D341Med (cell line): Measurements from ENCODE around the gene TTLL3.
"Not testable (repeated sequence)": the region's sequence is repeated elsewhere in the genome, so short reads cannot be mapped to it uniquely, and the experiment has no call there.

Experiments
- DNase-seq: peaks from one replicate; pipeline ENCODE4 v3.0.0; 2012; ENCODE audit warnings: low spot score

Gene TTLL3, protein sequence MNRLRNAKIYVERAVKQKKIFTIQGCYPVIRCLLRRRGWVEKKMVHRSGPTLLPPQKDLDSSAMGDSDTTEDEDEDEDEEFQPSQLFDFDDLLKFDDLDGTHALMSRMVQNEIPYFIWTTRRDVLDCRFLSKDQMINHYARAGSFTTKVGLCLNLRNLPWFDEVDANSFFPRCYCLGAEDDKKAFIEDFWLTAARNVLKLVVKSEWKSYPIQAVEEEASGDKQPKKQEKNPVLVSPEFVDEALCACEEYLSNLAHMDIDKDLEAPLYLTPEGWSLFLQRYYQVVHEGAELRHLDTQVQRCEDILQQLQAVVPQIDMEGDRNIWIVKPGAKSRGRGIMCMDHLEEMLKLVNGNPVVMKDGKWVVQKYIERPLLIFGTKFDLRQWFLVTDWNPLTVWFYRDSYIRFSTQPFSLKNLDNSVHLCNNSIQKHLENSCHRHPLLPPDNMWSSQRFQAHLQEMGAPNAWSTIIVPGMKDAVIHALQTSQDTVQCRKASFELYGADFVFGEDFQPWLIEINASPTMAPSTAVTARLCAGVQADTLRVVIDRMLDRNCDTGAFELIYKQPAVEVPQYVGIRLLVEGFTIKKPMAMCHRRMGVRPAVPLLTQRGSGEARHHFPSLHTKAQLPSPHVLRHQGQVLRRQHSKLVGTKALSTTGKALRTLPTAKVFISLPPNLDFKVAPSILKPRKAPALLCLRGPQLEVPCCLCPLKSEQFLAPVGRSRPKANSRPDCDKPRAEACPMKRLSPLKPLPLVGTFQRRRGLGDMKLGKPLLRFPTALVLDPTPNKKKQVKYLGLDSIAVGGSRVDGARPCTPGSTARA

DNA sequence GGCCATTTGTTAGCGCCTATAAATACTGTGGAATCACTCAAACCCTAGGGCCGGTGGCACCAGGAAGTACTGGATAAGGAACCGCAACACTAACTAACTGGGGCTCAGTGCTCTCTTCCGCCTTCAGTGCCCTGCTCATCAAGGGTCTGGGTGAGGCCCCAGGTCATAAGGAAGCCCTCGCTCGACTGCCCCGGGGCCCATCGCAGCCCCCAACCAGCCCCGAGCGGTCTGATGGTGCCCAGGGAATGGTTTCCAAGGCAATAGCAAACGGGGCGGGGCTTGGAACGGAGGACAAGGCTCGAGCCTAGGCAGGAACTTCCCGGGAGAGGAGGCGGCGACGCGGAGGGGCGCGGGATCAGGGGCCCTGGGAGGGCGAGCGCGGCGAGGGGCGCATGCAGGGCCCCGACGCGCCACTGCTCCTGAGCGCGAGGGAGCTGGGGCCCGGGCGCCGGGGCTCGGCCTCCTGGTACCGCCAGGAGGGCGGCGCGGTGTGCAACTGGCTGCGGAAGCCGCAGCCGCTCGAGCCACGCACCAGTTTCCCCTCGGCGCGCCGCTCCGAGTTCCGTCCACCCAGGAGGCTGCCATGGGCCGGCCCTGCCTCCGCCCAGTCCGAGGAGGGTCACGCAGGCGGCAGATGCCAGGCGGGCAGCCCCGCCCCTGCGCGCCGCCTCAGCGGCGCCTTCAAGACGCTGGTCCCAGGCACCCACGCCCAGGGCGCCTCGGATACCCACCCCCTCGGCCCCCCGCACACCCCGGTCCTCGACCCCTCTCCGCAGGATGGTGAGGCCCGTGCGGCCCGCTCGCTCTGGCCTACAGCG, at the start of gene TTLL3:
Gene TTLL3, plus strand, starts transcription at position 648 of the 818 bp plus-strand sequence. CDS start 400 bp downstream, outside the sequence.
- DNase-seq, result peak; percentile 88

DNA sequence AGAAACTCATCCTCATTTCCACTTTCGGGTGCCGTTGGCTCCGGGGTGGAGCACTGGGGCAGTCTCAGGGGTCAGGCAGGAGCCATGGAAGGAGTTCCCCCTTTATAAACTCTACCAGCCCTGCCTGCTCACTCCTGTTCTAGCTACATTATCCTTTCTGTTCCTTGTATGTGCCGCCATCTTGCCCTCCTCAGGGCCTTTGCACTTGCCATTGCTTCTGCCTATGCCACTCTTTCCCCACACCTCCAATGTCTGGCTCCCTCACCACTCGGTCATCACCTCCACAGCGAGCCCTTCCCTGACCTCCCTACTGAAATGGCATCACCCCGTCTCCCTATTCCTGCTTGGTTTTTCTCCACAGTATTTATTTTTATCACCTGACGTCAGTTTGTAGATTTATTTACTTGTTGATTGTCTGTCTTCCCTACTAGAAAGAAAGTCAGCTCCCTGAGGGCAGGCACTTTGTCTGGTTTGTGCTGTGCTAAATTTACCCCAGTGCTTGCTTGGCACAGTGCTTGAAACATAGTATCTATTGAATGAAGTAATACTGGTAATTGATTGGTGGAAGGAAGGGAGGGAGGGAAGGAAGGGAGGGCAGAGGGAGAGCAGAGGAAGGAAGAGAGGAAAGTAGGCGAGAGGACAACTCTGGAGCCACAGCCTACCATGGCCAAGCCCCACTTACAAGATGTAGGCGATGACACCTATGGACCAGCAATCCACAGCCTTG, 49.1 kb upstream of the TTLL3 start:
- no peak for DNase-seq

DNA sequence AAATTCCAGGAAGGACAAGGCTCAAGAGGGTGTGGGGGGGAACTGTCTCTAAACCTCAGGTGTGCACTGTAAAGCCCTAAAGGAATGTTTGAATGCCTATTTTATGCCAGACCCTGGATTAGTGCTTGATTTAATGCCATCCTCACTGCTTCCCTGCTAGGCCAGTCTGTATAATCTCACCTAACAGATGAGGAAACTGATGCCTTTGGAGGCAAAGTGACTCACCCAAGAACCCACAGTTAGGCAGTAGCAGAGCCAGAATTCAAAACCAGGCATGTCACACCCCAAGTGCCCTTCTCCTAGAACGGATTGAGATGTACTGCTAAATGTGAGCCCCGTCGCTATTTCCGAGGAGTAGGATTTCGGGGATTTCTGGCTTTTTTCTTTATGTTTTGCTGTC, 48.1 kb upstream of the TTLL3 start:
- DNase-seq, result no peak

DNA sequence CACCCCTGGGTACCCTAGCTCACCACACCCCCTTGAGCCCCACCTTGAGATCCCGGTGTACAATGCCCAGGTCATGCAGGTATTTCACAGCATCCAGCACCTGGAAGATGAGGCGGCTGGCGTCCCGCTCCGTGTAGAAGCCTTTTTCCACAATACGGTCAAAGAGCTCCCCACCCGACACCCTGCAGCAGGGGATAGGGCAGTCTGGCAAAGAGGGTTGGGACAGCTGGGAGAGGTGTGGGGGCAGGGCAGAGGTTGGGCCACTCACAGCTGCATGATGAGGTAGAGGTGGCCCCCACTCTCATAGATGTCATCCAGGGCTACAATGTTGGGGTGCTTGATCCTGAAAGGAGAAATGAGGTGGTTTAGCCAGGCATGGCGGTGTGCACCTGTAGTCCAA, 47.2 kb upstream of the TTLL3 start:
- no peak for DNase-seq

DNA sequence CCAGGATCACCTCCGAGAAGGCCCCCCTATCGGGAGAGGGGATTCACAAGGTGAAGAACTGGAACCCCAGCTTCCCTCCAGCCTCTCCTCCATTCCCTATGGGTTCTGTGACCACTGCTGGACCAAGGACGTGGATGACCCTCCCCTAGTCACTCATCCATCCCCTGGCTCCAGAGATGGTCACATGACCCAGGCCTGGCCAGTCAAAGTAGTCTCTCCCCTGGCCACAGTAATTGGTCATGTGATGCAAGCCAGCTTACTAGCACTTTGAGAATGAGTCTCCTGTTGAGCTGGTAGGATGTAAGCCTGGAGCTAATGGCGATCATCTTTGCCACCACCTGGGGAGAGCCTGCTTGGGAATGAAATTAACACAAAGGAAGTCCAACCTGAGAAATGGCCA, 44.2 kb upstream of the TTLL3 start:
- DNase-seq, result no peak

DNA sequence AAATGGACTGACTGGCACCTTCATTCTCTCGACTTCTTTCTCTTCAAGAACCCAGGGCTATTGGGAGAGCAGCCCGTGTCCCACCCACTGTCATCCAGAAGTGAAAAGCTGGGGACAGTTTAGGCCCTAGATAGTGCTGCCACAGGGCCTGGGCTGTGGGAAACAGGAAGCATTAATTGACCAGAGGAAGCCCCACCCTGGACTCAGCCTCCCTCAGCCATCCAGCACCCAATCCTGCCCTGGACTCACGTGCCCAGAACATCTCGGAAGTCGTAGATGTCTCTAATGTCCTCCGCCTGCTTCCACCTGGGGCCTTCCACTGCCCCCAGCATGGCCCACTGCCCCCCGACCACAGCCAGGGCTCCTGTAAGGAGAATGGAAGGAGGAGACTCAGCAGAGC, 42.6 kb upstream of the TTLL3 start:
- DNase-seq, result no peak

DNA sequence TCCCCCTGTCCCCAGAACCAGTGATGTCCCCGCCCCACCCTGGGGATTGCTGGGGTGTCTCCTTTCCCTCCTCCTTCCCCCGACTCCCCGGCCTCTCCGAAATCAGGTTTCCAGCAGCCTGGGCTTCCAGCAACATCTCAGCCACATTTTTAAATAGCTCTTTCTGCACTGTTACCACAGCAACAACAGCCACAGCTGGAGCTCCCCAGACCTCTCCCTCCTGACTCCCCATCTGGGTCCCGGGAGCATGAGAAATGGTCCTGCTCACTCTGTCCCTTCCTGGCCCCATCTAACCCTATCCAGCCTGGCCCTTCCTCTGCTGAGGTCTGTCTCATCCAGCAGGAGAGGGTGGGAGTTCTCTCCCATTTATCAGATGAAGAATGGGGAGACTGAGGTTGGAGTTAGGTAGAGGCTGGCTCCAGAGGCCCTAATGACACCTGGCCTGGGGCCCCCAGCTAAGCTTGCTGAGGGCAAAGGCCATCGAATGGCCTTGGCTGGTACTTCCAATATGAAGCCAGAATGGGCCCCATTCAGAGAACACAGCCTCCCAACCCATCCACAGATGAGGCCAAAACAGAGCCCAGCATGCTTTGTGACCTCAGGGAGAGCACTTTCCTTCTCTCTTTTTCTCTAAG, 41.8 kb upstream of the TTLL3 start:
- no peak for DNase-seq

DNA sequence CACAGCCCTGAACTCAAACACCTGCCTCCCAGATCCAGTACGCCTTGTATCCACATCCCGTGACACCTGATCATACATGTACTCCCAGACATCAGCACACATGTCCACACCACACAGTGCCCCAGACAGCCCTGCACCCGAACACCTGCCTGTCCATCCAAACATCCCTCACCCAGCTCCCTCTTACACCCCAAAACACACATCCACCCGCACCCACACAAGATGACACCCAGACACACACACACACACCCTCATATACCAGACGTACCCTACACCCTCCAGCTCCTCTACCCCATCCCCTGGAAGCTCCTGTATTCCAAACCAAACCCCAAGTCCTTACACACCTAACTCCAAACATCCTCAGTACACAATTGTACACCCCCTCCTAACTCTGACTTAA, 41.0 kb upstream of the TTLL3 start:
- no peak for DNase-seq

DNA sequence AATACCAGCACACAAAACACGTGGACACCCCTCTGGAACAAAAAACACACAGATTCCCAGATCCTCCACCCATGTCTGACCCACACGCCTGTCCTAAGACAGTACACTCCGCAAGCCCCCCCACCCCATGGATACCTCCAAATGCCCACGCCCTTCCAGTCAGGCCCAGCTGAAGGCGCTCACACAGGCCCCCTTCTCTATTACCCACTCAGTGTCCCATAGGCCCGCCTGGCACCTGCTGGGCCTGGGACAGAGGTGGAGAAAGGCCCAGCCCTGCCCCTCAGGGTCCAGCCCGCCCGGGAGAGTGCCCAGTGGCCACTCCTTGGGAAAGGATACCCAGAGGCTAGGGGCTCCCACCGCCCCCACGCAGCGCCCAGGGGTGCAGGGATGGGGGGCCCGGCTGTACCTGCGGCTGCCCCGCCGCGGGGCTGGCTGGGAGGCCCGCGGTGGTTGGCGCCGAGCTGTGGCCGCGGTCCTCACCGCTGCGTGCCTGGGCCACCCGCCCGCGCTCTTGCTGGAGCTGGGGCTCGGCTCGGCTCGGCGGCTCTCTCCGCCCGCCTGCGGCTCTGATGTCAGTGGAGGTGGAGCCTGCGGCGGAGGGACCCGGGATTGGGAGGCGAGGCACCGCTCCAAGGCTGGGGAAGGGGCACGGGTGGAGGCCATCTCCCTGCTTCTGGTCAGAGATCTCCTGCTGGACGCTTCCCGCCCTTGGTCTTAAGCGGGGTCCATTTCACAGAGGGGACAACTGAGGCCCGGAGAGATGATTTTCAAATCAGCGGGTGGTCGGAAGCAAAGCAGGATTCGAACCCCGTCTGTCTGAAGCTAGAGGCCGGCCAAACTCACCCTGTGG, 40.4 kb upstream of the TTLL3 start, which contains the start of gene CAMK1:
Gene CAMK1, minus strand, starts transcription at position 522 of the 850 bp plus-strand sequence. CDS start 2,198 bp downstream, outside the sequence.
- peak; percentile 89 for DNase-seq

DNA sequence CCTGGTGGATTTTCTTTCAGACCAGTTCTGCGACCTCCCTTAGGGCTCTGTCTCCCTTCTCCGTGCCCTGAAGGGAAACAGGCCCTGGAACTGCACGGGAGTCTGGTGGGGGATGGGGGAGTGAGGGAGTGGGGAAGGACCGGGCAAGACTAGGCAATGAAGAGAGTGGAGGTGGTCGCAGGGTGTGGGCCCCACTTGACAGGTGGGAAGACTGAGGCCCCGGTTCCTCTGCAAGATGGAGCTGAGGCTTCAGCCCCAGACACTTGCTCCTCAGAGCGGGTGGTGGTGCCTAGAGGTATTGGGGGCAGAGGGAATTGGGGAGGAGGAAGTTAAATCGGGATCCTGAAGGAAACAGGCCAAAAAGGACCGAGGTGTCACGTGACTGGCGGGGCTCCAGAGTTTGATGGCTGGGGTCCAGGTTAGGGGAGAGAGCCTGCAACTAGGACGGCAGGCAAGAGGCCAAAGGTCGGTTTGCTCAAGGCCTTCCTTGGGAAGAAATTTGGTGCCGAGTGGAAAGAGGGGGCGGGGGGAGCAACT, 39.7 kb upstream of the TTLL3 start:
- DNase-seq, result no peak

DNA sequence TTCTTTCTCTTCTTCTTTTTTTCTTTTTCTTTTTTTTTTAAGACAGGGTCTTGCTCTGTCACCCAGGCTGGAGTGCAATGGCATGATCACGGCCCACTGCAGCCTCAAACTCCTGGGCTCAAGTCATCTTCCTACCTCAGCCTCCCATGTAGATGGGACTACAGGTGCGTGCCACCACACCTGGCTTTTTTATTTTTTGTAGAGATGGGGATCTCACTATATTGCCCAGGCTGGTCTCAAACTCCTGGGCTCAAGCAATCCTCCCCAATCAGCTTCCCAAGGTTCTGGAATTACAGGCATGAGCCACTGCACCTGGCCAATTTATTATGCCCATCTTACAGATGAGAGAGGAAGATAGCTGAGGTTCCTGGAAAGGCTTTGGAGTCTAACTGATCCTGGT, 39.1 kb upstream of the TTLL3 start:
- DNase-seq, result not testable (repeated sequence)

DNA sequence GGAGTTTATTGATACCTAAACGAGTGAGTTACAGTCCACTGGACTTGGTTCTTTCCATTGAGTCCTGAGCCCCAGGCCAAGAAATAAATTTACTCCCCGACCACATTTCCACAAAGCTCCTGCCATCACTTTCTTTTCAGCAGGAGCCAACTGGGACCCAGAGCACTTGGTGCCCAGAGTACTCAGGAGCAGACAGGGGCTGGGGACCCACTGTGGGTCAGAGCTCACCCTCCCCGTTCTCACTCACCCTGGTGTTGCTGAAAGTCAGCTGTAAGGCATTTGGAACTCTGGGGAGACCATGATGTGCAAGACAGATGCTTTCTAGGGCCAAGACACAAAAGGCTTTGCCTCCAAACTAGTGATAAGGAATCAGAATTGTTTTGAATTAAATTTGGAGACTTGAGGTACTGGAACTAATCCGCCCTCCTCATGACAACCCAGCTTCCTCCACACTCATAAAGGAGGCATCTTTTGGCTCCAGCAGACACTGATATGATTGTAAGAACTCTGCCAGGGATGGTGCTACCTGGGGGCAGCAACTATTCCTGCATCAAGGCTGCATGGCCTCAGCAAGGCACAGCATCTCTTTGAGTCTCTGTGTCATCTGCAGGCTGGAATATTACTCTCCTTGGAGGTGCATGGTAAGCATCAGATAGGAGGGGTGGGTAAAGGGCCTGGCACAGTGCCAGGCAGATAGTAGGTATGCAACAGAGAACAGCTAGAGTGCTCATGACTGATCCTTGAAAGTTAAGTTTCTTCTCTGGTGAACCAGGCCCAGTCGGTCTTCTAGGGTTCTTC, 33.0 kb upstream of the TTLL3 start:
- no peak for DNase-seq

DNA sequence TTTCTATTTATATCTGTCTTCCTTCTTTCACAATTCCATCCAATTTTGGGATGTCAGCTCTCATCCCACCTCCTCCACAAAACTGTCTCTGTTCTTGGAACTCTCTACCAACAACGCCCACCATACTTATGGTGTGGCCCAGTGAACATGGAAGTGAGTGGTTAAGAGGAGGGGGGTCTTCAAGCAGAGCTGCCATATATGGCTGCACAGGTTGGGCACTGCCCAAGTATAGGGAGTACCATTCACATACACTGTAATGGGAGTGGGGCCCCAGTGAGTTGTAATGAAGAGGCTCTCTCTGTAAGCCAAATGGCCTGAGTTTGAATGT, 32.4 kb upstream of the TTLL3 start:
- no peak for DNase-seq

DNA sequence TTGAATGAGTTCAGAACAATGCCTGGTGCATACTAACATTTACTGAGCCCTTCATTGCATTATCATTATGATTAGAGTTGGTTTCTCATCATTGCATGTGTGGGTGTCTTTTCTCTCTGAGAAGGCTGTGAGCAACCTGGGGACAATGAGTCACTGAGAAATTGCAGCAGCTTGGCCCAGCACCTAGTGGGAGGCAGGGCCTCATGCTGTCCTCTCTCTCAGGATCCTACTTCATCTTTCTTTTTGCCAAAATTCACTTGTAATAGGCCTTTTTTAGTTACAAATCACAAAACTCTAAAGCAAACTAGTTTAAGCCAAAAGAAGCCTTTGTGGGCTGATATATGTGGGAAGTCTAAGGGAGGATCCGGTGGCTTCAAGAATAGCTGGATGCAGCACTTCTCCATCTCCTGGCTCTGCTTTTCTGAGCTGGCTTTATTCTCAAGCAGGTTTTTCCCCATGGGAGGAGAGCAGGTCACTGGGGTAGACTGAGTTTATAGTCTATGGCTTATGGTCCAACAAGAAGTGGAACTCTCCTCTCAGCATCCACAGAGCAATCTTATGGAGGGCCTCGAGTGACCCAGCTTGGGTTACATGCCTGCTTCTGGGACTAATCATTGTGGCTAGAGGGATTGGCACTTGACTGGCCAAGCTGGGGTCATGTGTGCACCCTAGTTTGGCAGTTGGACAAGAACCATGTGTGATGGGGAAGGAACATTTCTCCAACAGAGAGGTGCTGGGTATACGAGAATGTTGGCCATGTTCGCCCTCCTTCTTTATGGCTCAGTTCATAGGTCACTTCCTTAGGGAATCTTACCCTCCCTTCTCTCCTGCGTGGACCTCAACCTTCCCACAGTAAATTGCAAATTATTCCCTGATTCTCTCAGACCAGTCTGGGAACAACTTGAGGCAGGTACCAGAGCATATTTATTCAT, 31.7 kb upstream of the TTLL3 start:
- DNase-seq, result no peak

DNA sequence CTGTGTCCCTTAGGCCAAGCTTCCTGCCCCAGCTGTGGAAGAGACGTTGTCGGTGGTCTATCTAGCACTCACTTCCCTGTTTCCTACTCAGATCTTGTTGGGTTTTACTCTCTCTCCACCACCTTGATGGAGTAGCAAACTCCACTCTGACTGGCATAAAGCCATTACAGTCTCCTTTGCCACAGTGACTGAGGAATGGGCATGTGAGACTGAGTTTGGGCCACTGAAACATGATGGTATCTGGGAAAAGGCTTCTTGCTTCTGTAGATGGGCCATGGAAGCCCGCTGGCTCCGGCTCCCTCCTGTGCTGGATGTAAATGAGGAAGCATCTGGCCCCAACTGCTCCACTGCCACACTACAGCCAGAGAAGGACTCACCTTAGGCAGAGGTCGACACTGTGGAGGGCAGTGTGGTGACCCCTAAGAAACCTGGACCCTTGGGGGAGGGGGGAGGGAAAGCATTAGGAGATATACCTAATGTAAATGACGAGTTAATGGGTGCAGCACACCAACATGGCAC, 30.9 kb upstream of the TTLL3 start:
- no peak for DNase-seq

DNA sequence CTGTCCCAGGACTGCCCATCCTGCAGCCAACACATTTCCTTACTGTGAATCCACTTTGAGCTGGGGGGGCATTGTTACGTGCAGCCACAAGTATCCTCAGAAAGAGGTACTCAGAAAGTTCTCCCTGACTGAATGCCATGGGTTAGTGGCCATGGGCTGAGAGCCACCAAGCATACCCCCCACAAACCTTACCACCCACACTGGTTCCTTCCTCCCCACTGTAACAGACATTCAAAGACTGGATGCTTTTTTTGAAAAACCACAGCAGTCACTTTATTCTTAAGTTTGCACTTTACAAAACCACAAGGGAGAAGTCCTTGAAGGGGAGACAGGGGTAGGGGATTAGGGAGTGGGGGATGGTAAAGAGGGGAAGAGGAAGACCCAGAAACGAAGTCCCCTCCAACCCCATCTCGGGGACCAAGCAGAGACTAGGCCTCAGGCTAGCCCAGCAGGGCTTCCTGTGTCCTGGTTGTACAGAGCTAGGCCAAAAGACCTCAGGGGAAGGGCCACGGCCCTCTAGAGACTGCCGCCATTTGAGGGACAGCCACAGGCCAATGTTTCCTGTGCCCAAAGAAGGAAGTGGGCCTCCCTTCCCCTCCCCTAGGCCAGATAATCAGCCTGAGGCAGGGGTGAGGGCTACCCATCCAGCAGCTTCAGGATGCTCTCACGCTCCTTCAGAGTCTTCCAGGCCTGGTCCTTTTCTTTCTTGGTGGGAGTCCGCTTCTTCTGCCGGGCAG, 30.2 kb upstream of the TTLL3 start:
- no peak for DNase-seq

DNA sequence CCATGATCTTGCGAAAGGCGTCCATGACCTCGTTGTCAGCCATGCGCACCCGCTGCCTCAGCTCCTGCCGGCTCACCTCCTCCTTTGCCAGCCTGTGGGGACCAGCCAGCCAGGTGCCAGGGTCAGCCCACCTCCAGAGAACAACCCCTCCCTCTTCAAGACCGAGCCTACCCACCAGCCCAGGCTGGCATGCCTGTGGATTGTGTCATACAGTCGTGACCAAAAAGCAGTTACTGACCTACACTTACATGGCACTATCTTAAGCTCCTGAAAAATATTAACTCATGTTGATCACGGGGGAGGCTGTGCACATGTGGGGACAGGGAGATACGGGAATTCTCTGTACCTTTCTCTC, 29.6 kb upstream of the TTLL3 start:
- no peak for DNase-seq
